Activated effector memory CD4-positive, alpha-beta T cell treated with Interleukin-2 at 50 U/mL for 16 hours (primary cell): ENCODE measurements around the gene DNAH8.

Experiments used
- DNase-seq: peaks from one replicate; pipeline ENCODE4 v3.0.0-alpha.2; 2020

DNAH8 gene

DNA sequence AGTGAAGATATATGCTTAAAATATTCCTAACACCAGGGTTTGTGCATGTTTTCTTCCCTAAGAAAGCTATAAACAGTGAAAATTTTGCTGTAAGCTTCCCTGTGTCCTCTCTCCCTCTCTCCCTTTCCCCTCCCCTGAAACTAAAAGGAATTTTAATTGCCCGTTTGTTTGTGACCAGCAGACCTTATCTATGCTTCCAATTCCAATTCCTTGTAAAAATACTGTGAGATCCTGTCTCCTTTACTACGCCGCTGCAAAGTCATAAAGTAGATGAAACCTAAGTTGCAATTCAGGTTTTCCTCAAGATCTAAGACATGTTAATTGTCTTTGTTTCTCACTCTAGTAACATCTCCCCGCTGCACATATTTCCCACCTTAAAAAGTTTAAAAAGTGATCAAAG, 82.3 kb downstream of the DNAH8 start:
- DNase-seq, result no peak

DNA sequence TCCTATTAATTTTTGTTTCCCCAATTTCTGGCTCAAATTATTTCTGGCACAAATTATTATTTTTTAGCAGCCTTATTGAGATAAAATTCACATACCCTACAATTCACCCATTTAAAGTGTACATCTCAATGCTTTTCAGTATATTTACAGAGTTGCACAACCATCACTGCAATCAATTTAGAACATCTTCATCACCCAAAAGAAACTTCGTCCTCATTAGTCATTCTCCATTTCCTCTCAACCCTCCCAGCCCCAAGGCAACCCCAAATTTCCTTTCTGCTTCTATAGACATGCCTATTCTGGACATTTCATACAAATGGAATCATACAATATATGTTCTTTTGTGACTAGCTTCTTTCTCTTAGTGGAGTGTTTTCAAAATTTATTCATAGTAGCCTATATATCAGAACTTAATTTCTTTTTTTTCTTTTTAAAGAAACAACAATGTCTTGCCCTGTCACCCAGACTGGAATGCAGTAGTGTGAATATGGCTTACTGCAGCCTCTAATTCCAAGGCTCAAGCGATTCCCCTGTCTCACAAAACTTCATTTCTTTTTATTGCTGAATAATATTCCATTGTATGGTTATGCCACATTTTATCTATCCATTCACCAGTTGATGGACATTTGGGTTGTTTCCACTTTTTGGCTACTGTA, 84.5 kb downstream of the DNAH8 start:
- DNase-seq, result no peak

- DNase-seq, result no peak
These were observed 86.2 kb downstream of the DNAH8 start for GRCh38 chr6:38801305-38801704.

- DNase-seq, result no peak
These were observed 87.4 kb downstream of the DNAH8 start for GRCh38 chr6:38802497-38802896.

DNA sequence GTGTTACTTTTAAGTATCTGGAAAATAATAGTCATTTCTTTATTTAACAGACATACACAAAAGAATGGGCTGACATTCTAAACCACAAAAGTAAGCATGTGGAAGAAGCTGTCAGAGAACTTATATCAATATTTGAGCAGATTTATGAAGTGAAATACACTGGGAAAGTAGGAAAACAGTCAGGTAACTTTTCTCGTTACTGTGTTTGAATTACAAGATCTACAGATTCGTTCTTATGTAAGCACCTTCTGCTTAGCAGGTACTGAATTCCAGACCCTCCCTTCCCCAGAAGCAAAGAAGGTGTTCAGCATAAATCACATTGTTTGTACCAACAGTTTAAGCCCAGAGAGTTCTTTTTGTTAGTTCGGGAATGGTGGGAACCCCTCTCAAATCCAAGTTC, 88.0 kb downstream of the DNAH8 start:
- no peak for DNase-seq

- DNase-seq, result no peak
These were observed 89.2 kb downstream of the DNAH8 start for GRCh38 chr6:38804358-38804757.

DNA sequence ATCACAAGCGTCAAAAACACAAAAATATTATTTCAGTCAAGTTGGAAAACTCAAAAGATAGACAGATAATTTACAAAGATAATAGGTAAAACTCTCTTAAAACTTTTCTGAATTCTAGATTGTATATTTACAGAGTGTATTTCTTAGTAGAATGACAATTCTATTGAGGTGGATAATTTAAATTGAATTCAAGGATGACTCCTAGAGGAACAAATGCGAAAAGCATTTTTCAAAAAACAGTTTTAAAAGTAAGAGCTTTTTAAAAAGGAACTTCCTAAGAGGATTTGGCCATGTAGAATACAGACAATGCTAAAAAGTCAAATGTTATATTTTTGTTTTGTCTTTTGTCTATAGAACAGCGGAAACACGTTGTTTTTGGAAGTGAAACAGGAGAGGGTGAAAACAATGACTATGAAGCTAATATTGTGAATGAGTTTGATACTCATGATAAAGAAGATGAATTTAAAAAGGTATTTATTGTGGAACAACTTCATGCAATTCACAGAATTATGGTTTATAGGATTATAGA, 90.1 kb downstream of the DNAH8 start:
- no peak for DNase-seq

- no peak for DNase-seq
These were observed 90.6 kb downstream of the DNAH8 start for GRCh38 chr6:38805692-38806091.

DNA sequence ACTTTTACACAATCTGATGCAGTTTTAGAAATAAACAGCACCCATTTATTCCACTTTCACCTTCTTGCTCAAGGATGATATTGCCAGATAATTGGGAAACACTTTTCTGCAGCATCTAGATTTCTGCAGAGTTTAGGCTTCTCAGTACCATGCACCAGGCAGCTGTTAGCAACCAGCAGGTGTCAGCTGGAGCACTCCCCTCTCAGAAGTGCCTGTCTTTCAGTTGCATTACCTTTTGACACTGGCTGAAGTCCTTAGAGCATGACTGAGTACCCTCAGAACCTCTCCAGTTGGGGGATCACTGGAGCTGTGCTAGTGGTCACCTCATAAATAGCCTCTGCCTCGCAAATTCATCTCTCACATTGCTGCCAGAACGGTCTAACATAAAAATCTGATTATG, 91.2 kb downstream of the DNAH8 start:
- no peak for DNase-seq

- no peak for DNase-seq
These were observed 91.7 kb downstream of the DNAH8 start for GRCh38 chr6:38806833-38807232.

DNA sequence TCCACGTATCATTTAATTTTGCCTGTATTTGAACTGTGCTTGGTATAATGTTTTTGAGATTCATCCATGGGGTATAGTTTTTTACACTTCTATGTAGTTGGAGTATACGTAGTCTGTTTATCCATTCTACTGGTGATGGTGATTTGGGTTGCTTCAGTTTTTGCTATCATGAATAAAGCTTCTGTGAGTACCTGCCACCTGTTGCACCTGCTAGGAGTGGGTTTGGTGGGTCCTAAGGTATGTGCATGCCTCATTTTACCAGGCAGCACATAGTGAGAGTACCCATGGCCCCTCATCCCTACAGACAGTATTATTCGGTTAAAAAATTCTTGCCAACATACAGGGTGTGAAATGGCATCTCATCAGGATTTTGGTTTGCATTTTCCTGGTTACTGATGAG, 92.9 kb downstream of the DNAH8 start:
- no peak for DNase-seq

- DNase-seq, result no peak
These were observed 98.1 kb downstream of the DNAH8 start for GRCh38 chr6:38813041-38813823.

GRCh38 chr6:38814761-38815160, 99.7 kb downstream of the DNAH8 start:
- no peak for DNase-seq

- no peak for DNase-seq
These were observed 100.1 kb downstream of the DNAH8 start for GRCh38 chr6:38815250-38815649.

DNA sequence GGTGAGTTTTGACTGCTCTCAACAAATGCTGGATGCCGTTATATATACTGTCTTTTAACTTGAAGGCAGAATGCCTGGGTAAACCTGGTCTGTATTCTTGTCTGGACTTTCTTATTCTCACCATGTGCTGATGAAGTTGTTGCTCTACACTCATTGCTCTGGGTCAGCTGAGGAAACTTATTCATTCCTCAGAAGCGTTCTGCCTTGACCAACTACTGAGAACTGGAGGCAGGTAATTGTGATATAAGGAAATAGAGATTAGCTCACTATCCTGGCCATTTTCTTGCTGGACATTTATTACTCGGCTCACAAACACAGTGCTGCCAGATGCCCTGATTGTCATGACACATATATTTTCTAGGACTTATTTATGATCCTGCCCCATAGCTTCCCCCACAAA, 103.6 kb downstream of the DNAH8 start:
- DNase-seq, result no peak

GRCh38 chr6:38822963-38823362, 107.9 kb downstream of the DNAH8 start:
- no peak for DNase-seq

DNA sequence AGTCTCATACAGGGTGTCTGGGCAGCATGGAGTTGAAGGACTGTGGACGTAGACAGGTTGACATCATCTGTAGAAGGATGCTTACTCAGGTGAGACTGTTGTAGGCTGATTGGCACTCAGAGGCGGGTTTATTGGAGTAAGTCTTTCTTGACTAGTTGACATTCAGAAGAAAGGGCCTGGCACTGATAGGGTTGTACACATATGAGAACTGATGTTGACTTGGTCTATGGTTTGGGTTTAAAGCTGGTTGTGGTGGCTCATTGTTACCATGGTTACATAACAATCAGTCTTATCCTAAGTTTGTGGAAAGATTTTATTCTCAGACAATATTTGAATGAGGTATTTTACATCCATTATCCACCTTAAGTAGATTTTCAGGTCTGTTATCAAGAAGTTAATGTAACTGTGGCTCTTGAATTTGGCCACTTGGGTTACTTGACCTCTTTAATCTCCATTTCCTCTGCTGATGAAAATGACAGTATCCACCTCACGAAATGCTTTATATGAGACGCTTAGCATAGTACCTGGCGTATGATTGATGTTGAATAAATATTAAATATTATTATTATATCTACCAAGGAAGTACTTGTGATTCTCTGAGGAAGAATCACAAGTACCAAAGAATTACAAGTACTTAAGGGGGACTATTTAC, 109.3 kb downstream of the DNAH8 start:
- DNase-seq, result no peak

GRCh38 chr6:38827024-38827423, 111.9 kb downstream of the DNAH8 start:
- no peak for DNase-seq

GRCh38 chr6:38831865-38832264, 116.8 kb downstream of the DNAH8 start:
- no peak for DNase-seq

GRCh38 chr6:38833320-38833719, 118.2 kb downstream of the DNAH8 start:
- no peak for DNase-seq

DNA sequence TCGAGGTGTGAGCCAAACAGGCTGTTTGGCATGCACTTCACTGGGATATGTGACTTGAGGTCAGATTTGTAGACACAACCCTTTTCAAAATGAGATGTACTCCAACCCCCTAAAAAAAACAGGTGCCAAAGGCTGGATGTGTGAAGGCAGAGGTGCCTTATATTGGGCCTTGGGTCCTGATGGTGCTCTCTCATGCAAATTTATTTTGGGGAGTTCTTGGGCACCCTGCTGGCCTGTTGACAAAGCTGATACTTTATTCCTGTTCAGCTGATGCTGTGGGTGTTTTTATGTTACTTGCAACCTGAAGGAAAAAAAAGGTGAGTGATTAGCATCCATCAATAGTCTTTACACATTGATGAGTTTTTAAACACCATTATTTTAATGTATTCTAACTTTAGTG, 121.5 kb downstream of the DNAH8 start:
- DNase-seq, result no peak

DNA sequence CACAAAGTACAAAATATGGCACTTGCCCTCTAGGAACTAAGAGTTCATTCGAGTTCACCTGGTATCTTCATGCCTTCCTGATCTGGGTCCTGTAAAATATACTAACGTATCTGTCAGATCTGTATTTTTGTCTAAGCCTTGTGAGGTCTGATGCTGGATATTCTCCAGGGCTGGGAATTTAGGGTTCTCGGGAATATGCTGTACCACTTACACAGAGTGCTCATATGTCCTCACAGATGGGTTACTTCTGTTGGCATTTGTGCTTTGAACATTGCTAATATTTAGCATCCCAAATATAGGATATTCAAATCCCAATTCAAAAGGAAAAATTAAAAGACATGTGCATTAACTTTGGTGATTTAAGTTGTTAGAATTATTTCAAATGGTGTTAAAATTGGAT, 122.0 kb downstream of the DNAH8 start:
- DNase-seq, result no peak

GRCh38 chr6:38843798-38844197, 128.7 kb downstream of the DNAH8 start:
- DNase-seq, result no peak

DNA sequence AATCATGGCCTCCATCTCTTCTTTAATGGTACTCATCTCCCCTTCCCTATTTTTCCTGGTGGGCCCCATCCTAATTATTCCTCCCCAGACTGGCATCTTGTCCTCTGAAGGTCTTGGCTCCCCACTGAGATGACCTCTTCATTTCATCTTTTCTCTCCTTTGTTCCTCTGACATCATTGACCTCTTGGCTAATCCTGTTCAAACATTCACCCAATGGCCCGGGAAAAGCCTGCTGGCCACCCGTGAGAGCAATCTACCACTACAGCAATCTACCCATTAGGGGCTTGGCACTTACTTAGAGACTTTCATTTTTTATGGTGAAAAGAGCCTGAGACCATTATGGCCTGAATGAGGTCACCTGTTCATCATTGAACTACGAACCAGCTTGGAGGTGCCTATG, 130.8 kb downstream of the DNAH8 start:
- no peak for DNase-seq
